NCI-H2081 (cell line): ENCODE results near the gene WNK2.
A peak's percentile ranks its signal among the peaks of the same experiment; 100 is the strongest.

ENCODE experiments used
- DNase-seq, 2 experiments: peaks; one replicate each; lab custom pipeline; 2025; lab: John Stamatoyannopoulos, UW

The WNK2 gene

GRCh38 chr9:93185266-93186214, 1.6 kb downstream of the WNK2 start:
- peak; percentile 11 to 16 for DNase-seq

GRCh38 chr9:93186215-93186945, 2.4 kb downstream of the WNK2 start:
- no peak for DNase-seq

GRCh38 chr9:93187047-93187446, 3.1 kb downstream of the WNK2 start:
- no peak for DNase-seq

DNA sequence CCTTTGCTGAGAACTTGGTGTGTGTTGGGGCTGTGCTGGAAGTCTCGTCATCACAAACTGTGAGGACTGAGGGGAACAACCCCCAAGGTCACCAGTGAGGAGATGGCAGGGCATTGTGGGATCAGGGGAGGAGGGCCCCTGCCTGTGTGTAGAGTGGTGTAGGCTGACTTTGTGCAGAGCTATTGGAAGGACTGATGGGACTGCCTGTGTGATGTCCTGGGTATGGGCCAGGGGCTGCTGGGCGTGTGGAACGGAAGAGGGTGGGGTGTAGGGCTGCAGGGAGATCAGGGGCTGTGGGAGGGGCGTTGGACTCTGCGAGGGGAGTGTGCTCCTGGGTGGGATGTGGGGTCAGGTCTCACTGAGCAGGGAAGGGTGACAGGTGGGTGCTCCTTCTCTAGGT, 3.6 kb downstream of the WNK2 start:
- no peak for DNase-seq

DNA sequence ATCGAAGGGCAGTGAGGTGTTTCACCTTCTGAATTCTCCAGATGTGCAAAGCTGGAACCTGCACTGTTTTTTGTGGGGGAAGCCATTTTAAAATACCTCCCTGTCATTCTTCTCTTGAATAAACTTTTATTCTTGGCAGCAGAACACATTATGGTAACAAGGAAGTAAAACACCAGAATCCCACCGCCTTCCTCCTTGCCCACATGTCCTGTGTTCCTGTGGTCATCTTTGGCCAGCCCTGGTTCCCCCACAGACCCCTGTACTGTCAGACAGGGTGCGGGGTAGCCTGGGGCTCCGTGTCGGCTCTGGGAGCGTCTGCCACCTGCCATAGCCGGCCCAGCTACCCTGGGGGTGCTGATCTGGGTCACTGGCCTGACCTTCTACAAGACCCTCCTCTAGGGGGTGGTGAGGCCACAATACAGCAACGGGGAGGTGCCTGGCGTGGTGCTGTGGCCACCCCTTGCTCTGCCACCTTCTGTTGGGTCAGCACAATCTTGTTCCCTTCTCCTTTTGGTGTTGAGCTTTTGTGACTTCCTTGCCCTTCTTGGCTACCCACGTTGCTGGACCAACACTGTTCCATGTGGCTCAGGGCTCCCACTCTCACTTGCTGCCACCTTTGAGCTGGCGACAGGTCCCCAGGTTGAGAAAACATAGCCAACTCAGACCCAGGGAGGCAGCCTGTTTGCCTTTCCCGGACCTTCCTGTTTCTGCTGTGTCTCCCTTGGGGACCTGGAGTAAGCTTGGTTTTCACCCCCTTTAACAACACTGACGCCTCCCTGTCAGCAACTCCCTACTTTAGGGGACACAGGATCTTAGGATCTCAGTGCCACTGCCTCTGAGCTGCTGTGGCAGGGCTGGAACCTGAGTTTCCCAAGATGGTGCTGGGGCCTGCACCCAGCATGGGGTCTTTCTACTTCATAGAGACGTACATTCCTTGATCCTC, 4.8 kb downstream of the WNK2 start:
- no peak for DNase-seq

GRCh38 chr9:93189369-93190132, 5.6 kb downstream of the WNK2 start:
- no peak for DNase-seq

GRCh38 chr9:93190133-93190525, 6.2 kb downstream of the WNK2 start:
- no peak for DNase-seq

GRCh38 chr9:93190656-93191353, 6.9 kb downstream of the WNK2 start:
- no peak for DNase-seq

- DNase-seq = no peak
These were observed 7.4 kb downstream of the WNK2 start for GRCh38 chr9:93191354-93191660.

DNA sequence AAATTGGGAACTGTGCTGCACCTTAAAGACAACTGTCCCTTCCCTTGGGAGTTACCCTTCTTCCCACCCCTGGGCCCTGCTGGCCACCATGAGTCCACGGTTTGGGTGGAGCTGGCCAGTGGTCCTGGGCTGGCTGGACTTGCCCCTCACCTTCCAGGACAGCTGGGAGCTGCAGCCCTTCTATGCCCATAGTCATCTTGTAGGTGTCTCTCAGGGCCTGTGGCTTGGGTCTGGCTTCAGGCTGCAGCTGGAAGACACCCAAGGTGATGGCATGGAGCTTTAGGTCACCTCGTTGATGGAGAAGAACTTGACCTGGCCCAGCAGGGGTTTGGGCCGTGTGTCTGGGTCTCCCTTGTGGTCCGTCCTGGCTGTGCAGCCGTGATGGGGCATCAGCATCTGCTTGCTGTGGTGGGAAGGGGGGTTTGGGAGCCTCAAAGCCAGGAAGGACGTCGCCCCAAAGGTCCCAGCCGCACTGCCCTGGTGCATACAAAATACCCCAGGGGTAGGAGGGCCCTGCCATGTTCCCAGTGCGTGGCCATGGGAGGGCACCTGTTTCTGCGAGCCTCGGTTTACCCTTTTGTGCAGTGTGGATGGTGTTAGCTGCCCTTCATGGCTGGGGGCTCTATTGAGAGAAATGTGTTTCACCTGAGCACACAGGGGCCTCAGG, 8.9 kb downstream of the WNK2 start:
- DNase-seq = no peak

- peak; percentile 24 to 50 for DNase-seq
These were observed 9.7 kb downstream of the WNK2 start for GRCh38 chr9:93193388-93194220.

DNA sequence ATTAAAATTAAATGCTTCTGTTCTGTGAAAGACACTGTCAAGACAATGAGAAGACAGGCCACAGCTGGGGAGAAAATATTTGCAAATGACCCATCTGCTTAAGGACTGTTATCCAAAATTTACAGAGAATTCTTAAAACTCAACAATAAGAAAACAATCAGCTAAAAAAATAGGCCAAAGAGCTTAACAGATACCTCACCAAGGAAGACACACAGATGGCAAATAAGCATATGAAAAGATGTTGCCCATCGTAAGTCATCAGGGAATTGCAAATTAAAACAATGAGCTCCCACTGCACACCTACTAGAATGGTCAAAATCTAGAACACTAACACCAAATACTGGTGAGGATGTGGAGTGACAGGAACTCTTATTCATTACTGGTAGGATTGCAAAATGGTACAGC, 10.3 kb downstream of the WNK2 start:
- no peak for DNase-seq

DNA sequence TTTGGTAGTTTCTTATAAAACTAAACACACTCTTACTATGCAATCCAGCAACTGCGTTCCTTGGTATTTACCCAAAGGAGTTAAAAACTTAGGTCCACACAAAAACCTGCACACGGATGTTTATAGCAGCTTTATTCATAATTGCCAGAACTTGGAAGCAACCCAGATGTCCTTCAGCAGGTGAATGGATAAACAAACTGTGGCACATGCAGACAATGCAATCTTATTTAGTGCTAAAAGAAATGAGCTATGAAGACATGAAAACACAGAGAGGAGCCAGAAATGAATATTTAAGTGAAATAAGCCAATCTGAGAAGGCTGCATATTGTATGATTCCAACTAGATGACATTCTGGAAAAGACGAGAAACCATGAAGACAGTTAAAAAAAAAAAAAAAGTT, 10.7 kb downstream of the WNK2 start:
- DNase-seq = peak in 1 of 2 experiments; percentile 51

DNA sequence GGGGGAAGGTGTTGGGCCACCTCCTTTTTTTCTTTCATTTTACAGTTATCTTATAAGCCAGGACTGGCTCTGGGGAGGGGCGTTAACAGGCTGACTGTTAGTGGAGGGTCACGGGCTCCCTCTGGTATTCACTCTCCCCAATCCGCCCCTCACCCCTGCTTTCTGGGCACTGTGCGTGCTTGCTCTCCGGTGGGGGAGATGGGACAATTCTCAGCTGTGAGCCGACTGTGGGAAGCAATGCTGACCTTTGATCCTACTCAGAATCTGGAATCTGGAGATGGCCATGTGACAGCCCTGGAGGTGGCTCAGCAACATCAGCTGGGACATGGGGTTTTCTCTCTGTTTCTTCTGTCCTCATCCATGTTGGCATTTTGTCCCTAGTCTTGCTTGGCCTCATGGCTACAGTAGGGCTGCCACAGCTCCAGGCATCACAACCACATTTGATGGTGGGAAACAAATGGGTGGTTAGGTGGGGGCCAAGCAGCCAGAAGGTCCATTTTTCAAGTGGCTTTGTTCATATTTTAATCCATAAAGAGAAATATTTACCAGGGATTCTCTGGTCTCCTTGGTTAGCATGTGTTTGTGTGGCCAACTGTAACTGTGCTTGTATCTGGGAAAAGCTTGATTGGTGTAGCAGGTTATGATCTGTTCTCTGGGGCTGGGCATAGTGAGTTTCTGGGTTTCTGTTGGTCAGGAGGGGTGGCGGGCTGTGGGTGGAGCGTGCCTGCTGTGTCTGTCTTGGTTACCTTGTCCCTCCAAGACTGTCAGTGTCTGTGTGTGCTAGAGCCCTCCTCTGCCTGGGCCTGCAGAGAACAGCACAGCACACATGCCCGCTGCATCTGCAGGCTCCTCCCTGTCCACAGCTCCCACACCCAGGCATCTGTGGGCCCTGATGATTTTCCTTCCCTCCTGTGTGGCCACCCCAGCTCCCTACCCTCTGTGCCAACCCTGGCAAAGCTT, 12.4 kb downstream of the WNK2 start:
- no peak for DNase-seq

- no peak for DNase-seq
These were observed 13.7 kb downstream of the WNK2 start for GRCh38 chr9:93197670-93198069.

DNA sequence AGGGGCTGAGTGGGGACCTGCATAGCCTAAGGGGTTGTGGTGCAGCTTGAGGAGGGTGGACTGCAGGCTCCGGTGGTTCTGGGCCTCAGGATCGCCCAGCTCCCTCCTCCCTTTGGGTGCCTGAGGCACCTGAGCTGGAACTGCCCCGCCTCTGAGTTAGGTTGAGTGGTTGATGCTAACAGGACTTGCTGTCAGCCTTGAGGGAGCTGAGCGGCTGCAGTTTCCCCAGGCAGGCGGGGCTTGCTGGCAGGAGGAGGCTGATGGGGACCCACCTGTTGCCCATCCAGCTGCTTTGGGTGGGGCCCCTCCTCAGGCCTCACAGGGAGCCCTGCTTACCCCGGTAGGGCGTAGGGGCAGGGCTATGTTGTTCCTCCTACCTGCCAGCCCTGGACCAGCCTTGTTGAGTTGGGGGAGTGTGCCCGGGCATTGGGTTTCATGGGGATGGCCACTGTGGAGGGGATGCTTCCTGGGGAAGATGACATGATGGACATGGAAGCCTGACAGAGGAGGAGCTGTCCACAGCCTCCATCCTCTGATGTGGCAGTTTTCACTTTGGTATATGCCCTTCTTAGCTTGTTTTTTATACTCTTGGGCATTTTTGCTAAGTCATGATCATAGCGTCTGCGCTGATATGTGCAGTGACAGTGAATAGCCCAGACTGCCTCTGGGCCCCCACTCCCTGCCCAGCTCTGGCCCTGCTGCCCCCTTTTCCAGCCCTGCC, 14.3 kb downstream of the WNK2 start:
- DNase-seq = no peak

DNA sequence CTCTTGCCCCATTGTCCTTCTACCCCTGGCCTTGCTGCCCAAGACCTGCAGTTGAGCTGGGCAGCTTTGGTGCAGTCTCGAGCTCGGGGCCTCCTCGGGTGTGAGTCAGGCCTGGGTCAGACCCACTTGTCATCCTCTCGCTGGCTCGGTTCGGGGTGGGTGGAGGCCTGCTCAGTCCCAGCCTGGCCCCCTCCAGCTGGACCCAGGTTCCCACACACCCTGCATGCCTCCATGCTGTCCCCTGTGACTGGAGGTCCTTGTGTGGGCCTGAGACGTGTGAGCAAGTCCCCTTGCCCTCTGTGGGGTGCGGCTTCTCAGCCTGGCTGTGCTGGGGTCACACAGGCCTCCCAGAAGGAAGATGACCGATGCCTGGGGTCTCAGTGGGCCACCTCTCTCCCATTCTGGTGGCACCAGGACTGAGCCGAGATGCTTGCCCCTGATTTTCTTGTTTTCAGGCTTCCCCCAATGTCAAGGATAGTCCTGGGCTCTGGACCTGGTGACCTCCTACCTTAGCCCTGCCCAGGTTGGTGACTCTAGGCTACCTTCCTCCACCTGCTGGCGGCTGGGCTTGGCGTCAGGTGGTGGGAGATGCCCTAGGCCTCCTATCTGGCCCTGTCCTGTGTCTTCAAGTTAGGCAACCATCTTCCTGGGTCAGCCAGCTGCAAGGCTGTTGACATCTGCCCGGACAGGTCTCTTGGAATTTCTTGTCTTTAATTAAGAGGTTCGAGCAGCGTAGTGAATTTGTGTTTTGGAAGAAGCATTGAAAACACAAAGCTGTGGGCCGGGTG, 15.1 kb downstream of the WNK2 start:
- DNase-seq = no peak
